Measurements from ENCODE around the gene TBCK. TPM values are rescaled to one million over a fixed set of nuclear protein-coding genes. Genes with fewer than 3 reads are reported as not detected.

Gene TBCK
- total RNA-seq, 1 donor from 2014 or later, result 60.4 TPM

GRCh38 chr4:106297245-106298035, 18.6 kb downstream of the TBCK start:
- DNase-seq (ENCODE audit: low spot score), result no peak
- ATAC-seq, result no peak
- intact Hi-C loops (cut with DNase I), result no loop called here

GRCh38 chr4:106294062-106294461, 21.9 kb downstream of the TBCK start:
- intact Hi-C loops (cut with DNase I), result no loop called here
- no peak for DNase-seq (ENCODE audit: low spot score)

GRCh38 chr4:106291678-106292077, 24.3 kb downstream of the TBCK start:
- DNase-seq (ENCODE audit: low spot score) (no peak), ATAC-seq (no peak)
- intact Hi-C loops (cut with DNase I), result no loop called here

More at GRCh38 chr4:106294062-106294461, 21.9 kb downstream of the TBCK start:
- no peak for ATAC-seq

GRCh38 chr4:106289737-106290136, 26.3 kb downstream of the TBCK start:
- no peak for DNase-seq (ENCODE audit: low spot score)
- no peak for ATAC-seq
- intact Hi-C loops (cut with DNase I), result no loop called here

GRCh38 chr4:106287353-106287969, 28.5 kb downstream of the TBCK start:
- intact Hi-C loops (cut with DNase I), result no loop called here
- ATAC-seq (peak; percentile 41), DNase-seq (ENCODE audit: low spot score) (no peak)

GRCh38 chr4:106286611-106287010, 29.4 kb downstream of the TBCK start:
- intact Hi-C loops (cut with DNase I), result no loop called here
- DNase-seq (ENCODE audit: low spot score), result no peak
- ATAC-seq, result no peak

GRCh38 chr4:106284227-106284626, 31.8 kb downstream of the TBCK start:
- no peak for ATAC-seq
- intact Hi-C loops (cut with DNase I), result no loop called here
- DNase-seq (ENCODE audit: low spot score), result no peak

GRCh38 chr4:106277140-106277675, 38.8 kb downstream of the TBCK start:
- intact Hi-C loops (cut with DNase I), result no loop called here
- ATAC-seq (no peak), DNase-seq (ENCODE audit: low spot score) (no peak)

GRCh38 chr4:106273831-106274230, 42.2 kb downstream of the TBCK start:
- intact Hi-C loops (cut with DNase I), result no loop called here
- no peak for DNase-seq (ENCODE audit: low spot score)
- no peak for ATAC-seq

- DNase-seq (ENCODE audit: low spot score) (no peak), ATAC-seq (no peak)
- intact Hi-C loops (cut with DNase I), result no loop called here
Observed at GRCh38 chr4:106270736-106271135, 45.3 kb downstream of the TBCK start.

- intact Hi-C loops (cut with DNase I), result no loop called here
- DNase-seq (ENCODE audit: low spot score) (no peak), ATAC-seq (no peak)
Observed at GRCh38 chr4:106269711-106270110, 46.3 kb downstream of the TBCK start.

GRCh38 chr4:106268786-106269185, 47.2 kb downstream of the TBCK start:
- no peak for DNase-seq (ENCODE audit: low spot score)
- no peak for ATAC-seq
- intact Hi-C loops (cut with DNase I), result no loop called here

GRCh38 chr4:106266201-106266600, 49.8 kb downstream of the TBCK start:
- intact Hi-C loops (cut with DNase I), result no loop called here
- ATAC-seq (no peak), DNase-seq (ENCODE audit: low spot score) (no peak)

- ATAC-seq (no peak), DNase-seq (ENCODE audit: low spot score) (no peak)
- intact Hi-C loops (cut with DNase I), result no loop called here
Observed at GRCh38 chr4:106264331-106264728, 51.7 kb downstream of the TBCK start.

- intact Hi-C loops (cut with DNase I), result no loop called here
- DNase-seq (ENCODE audit: low spot score), result no peak
- no peak for ATAC-seq
Observed at GRCh38 chr4:106263594-106264330, 52.2 kb downstream of the TBCK start.

- no peak for DNase-seq (ENCODE audit: low spot score)
- intact Hi-C loops (cut with DNase I), result no loop called here
- no peak for ATAC-seq
Observed at GRCh38 chr4:106261980-106262379, 54.0 kb downstream of the TBCK start.

- ATAC-seq (no peak), DNase-seq (ENCODE audit: low spot score) (no peak)
- intact Hi-C loops (cut with DNase I), result no loop called here
Observed at GRCh38 chr4:106258145-106259045, 57.6 kb downstream of the TBCK start.

GRCh38 chr4:106256190-106256589, 59.8 kb downstream of the TBCK start:
- ATAC-seq, result no peak
- no peak for DNase-seq (ENCODE audit: low spot score)

GRCh38 chr4:106255195-106255594, 60.8 kb downstream of the TBCK start:
- ATAC-seq (no peak), DNase-seq (ENCODE audit: low spot score) (no peak)
- intact Hi-C loops (cut with DNase I), result no loop called here

More at GRCh38 chr4:106256190-106256589, 59.8 kb downstream of the TBCK start:
- intact Hi-C loops (cut with DNase I), result no loop called here
